ENCODE measurements around the gene ACR. TPM values are rescaled to one million over a fixed set of nuclear protein-coding genes. Genes with fewer than 3 reads are reported as not detected.

The ACR gene
- total RNA-seq, 3 donors from 2014 or later: 0.41 to 1.4 (median 0.43) TPM

- ATAC-seq (no peak), DNase-seq (no peak)
- no peaks in the 10 kb centered on the region for H3K4me1 ChIP-seq (ENCODE audit: low read depth)
- no peak for TF ChIP-seq CTCF (IDR thresholded peaks at IDR 0.05)
- H3K9me3 ChIP-seq: no peaks in the 10 kb centered on the region
- no peak overlapping the region for H3K4me3 ChIP-seq
- intact Hi-C loops (cut with DNase I, micrococcal nuclease): no loop called here
- H3K36me3 ChIP-seq (ENCODE audit: low read depth): no peaks in the 10 kb centered on the region
Measured at GRCh38 chr22:50724616-50725015, 13.4 kb upstream of the ACR start.

- Histone ChIP-seq H3K36me3 (ENCODE audit: low read depth) (no peaks in the 10 kb centered on the region), H3K9me3 (no peaks in the 10 kb centered on the region), H3K4me3 (no peak overlapping the region), H3K4me1 (ENCODE audit: low read depth) (no peaks in the 10 kb centered on the region)
- no peak for TF ChIP-seq CTCF (IDR thresholded peaks at IDR 0.05)
- DNase-seq: no peak
- no peak for ATAC-seq
- intact Hi-C loops (cut with DNase I, micrococcal nuclease): no loop called here
Measured at GRCh38 chr22:50725597-50725996, 12.4 kb upstream of the ACR start.

- no peak overlapping the region for H3K4me3 ChIP-seq
- peak in 2 of 3 donors; percentile 11 to 19 for DNase-seq
- no peak for TF ChIP-seq CTCF (IDR thresholded peaks at IDR 0.05)
- H3K9me3 ChIP-seq: no peaks in the 10 kb centered on the region
- no peak for ATAC-seq
- H3K36me3 ChIP-seq (ENCODE audit: low read depth): no peaks in the 10 kb centered on the region
- H3K4me1 ChIP-seq (ENCODE audit: low read depth): no peaks in the 10 kb centered on the region
- intact Hi-C loops (cut with DNase I, micrococcal nuclease): no loop called here
Measured at GRCh38 chr22:50726643-50727340, 11.2 kb upstream of the ACR start.

- ATAC-seq: no peak
- intact Hi-C loops (cut with DNase I, micrococcal nuclease): no loop called here
- DNase-seq: peak in 2 of 3 donors; percentile 11 to 22
- Histone ChIP-seq H3K36me3 (ENCODE audit: low read depth) (no peaks in the 10 kb centered on the region), H3K4me1 (ENCODE audit: low read depth) (no peaks in the 10 kb centered on the region), H3K4me3 (no peak overlapping the region), H3K9me3 (no peaks in the 10 kb centered on the region)
- TF ChIP-seq CTCF (IDR thresholded peaks at IDR 0.05): no peak
Measured at GRCh38 chr22:50727678-50728522, 10.1 kb upstream of the ACR start.

GRCh38 chr22:50728523-50728931 is 9.5 kb upstream of the ACR start:
- intact Hi-C loops (cut with DNase I, micrococcal nuclease): no loop called here
- no peaks in the 10 kb centered on the region for H3K4me1 ChIP-seq (ENCODE audit: low read depth)
- H3K9me3 ChIP-seq: no peaks in the 10 kb centered on the region
- ATAC-seq: no peak
- DNase-seq: peak in 2 of 3 donors; percentile 6 to 31
- no peak overlapping the region for H3K4me3 ChIP-seq
- no peak for TF ChIP-seq CTCF (IDR thresholded peaks at IDR 0.05)
- H3K36me3 ChIP-seq (ENCODE audit: low read depth): no peaks in the 10 kb centered on the region

Measured in mucosa of descending colon (tissue), 3 donors.